Retina (tissue), 1 donor: ENCODE measurements around the gene ENAH.
A peak's percentile ranks its signal among the peaks of the same experiment; 100 is the strongest.
"Not testable (repeated sequence)": the region's sequence is repeated elsewhere in the genome, so short reads cannot be mapped to it uniquely, and the experiment has no call there.

ENCODE experiments used
- DNase-seq: peaks from one replicate; pipeline ENCODE4 v3.0.0-alpha.2; 2016

The ENAH gene

DNA sequence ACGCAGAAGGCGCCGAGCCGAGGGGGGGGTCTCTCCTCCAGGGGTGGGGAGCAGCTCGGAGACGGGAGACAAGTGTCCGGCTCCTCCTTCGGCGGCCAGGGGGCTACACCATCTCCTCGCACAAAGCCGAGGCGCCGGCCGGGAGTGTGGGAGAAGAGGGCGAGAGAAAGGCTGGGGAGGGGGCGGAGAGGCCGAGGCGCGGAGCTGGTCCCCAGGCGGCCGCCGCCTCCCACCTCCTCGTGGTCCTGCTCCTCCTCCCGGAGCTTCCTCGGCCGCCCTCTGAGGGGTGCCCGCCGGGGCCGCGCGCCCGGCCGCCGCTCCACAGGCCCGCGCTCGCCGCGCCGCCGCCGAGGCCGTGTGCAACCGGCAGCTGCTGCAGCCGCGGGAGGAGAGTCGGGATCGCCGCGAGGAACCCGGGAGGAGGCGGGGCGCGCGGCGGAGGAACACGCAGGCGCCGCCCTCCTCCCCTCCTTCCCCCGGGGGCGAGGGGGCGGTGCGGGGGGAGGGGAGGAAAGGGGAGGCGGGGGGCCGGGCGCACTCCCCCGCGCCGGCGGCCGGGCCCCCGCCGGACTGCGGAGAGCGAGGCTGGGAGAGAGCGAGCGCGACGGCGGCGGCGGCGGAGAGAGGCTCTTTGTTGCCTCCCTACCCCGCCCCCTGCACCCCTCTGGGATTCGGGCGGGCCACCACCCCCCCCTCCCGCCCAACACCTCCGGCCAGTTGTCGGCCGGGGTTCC, at the start of gene ENAH:
ENAH (minus strand) TSS at position 395 of the 734 bp plus-strand sequence. CDS start 433 bp downstream, outside the sequence.
- DNase-seq, result peak; percentile 87

DNA sequence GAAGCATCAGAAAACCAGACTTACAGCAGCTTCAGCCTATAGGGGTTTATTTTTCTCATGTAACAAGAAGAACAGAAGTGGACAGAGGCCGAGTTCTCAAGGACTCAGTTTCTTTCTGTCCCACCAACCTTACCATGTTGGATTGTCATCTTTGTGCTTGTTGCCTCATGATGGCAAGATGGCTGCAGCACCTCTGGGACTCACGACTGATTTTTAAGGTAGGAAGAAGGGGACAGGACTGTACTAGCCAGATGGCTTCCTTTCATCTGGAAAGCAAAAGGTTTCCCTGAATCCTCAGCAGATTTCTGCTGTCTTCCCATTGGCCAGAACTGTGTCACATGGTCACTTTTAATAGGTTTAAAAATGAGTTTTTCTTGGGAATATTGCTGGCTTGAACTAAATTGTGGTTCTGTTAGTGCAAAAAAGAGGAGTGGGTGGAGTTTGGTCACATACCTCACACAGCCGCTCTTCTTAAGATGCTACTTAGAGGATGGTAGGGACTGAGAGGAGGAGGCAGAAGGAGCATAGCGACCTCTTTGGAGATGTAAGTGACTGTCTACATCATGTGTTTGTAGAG, 48.1 kb upstream of the ENAH start:
- no peak for DNase-seq

DNA sequence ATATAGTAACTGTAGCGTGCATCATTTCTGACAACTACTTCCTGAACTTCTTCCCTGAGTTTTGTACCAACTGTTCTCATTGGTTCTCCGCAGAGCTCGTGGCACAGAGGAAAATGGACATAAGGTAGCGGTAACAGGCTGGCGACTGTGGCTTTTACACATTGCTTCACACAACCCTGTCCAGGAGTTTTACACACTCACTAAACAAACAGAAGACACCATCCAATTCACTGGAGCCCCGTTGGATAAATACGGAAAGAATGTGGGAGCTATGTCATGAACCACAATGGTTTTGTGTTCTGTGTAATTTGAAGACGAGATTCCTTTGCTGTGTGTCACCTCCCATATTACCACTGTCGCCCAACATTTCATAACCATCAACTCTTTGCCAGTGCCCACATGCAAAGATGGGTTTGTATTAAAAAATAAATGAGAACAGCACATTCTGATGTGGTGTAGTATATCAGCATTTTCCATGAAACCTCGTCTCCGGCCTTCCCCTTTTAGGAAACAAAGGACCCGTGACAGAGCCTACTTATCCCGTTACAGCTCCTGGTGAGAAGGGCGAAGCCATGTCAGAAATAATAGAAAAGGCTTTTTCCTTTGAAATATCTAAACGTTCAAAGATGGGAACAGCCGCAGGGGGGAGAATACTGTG, 47.4 kb upstream of the ENAH start:
- no peak for DNase-seq

- DNase-seq, result no peak
Observed at GRCh38 chr1:225699336-225699735, 46.4 kb upstream of the ENAH start.

DNA sequence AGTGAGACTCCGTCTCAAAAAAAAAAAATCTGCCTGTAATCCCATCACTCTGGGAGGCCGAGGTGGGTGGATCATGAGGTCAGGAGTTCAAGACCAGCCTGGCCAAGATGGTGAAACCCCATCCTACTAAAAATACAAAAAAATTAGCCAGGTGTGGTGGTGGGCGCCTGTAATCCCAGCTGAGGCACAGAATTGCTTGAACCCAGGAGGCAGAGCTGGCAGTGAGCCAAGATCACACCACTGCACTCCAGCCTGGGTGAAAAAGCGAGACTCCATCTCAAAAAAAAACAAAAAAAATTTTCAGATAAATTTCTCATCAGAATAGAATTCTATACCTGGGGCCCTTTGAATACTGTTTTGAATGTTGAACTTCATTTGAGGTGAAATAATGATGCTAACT, 45.3 kb upstream of the ENAH start:
- DNase-seq, result not testable (repeated sequence)

GRCh38 chr1:225697428-225697827, 44.5 kb upstream of the ENAH start:
- no peak for DNase-seq

DNA sequence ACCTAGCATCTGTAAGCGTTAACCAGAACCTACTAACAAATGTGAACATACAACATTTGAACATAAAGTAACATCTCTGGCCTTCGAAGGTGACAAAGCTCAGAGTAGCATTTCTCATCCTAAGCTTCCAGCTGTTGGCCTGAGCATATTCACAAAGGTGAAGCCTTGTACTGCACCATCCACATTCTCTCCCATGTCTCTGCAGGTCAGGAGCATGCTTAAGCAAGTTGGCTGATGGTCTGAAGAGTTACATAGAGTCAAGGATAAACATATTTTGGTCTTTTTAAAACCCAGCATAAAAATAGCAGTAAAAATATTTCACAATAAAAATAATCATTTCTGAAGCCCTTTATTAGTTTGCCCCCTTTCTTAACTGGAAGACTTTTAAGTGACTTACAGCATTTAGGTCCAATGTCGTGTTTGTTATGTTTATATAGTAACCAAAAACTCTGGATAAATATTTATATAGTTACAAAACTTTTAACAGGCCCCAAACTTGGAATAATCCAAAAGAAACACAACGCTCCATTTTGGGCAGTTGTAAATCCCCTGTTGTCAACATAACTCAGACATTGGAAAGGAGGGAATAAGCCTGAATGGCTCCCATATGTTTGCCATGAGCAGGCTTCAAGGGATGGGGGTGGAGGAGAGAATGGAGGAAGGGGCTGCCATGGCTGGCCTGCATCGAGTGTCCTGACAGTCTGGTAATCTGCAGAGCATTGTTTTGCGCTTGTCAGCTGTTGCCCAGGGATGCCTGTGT, 42.8 kb upstream of the ENAH start:
- no peak for DNase-seq

- DNase-seq, result no peak
Observed at GRCh38 chr1:225694151-225694603, 41.3 kb upstream of the ENAH start.

- DNase-seq, result not testable (repeated sequence)
Observed at GRCh38 chr1:225693697-225694096, 40.8 kb upstream of the ENAH start.

DNA sequence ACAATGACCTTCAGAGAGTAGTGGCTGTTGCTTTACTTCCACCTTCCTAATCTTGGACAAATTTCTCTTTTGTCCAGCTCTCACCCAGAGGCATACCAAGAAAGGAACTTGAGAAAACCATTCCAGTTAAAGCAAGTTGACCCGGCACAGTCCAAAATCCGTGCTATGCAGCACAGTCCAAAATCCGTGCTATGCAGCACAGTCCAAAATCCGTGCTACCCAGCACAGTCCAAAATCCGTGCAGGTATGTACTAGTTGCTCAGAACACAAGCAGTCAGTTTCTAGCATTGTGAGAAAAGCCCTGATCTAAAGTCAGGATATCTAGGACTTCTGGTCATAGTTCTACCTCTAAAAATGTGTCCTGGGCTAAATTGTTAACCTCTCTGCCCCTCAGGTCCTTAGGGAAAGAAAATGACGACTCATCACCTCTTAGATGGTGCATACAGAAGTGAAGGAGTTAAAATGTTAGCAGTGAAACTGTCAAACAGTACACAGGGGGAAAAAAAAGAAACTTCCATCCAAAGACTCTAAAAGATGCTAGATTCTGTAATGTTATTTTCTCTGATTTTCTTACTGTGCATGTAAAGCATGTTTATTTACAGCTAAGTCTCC, 40.3 kb upstream of the ENAH start:
- no peak for DNase-seq

- no peak for DNase-seq
Observed at GRCh38 chr1:225692517-225692879, 39.6 kb upstream of the ENAH start.

DNA sequence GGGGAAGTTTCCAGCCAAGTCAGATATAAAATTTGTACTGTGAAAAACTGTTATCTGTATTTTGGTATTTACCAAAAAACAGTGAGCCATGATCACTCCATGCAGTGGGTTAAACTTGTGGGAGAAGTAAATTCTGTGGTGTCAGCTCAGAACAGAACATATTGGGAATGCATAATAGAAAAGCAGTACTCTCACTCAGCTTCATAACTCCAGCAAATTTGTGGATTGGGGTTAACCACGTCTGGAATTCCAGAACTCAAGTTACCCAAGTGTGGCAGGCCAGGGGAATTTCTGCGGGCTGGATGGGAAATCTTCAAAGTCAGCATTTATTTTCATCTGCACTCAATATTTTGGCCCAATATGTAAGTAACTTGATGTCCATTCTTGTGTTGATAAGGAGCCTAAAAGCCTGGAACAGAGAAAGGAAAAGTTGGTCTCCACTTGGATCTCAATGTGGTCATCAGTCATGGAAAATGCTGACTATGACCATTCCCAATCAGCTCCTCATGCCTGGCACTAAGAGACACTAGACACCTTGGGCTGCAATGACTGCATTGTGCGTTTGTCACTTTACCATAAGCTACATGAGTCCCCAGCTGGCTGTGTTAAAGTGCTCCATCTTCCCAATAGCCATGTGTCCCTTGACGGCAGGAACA, 39.1 kb upstream of the ENAH start:
- DNase-seq, result no peak

DNA sequence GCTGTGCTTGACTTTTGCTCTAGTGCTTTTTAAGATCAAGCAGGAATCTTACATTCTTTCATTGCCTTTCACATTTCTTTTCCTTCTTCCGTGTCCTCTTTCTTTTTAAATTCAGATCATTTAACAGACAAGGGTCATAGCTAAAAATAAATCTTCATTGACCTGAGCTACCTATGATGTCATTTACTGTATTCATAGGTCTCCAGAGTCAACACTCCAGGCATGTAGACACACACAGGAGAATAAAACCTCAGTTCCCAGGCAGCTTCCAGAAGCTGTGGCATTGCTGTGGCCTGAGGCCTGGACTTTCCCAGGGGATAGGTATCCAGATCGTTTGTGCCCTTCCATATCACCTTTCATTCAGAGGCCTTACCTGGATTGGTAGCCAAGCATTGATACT, 38.5 kb upstream of the ENAH start:
- no peak for DNase-seq

DNA sequence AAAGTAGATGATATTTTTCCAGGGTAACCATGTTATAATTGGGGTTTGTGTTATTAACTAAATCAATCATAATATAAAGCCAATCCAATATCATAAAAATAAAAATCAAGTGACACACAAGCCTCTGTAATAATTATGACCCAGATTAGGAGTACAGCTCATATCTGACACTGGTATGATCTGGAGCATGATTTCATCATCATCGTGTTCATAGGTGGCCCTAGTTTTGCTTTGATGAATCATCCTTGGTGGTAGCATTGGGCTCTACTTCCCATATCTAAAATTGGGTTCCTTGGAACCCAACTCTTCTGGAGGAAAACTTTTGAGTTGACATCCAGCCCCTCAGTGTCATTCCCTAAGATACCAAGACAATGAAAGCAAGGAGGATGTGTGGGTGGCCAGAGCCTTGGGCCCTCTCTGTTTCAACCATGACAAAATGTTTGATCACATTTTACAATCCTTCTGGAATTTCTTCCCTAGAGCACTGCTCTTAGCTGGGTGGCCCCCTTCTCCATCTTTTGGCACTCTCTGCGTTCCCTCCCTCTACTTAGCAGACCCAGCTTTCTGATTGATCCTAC, 37.0 kb upstream of the ENAH start:
- DNase-seq, result no peak

- DNase-seq, result no peak
Observed at GRCh38 chr1:225688345-225688744, 35.4 kb upstream of the ENAH start.

DNA sequence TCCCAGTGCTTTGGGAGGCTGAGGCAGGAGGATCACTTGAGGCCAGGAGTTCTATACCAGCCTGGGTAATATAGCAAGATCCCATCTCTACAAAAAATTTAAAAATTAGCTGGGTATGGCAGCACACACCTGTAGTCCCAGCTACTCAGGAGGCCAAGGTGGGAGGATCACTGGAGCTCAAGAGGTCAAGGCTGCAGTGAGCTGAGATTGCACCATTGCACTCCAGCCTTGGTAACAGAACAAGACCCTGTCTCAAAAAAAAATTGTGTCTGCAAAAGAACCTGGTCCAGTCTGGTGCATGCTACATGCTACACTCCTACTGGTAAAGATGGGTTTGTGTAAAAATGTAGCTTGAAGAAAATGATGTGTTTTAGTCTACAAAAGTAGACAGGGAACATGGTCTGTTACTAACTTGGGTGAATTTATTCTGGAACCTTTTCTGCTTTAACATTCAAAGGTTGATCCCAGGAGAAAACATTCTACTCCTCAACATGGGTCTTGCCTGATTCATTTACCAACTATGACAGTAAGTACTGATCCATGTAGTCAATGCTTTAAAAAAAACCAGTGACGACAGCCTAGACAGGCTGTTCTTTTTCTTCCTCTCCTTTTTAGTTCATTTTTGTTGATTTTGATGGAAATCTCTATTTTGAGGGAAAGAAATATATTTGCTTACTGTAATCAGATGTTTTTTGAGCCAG, 32.7 kb upstream of the ENAH start:
- DNase-seq, result no peak

- no peak for DNase-seq
Observed at GRCh38 chr1:225684741-225685140, 31.8 kb upstream of the ENAH start.

DNA sequence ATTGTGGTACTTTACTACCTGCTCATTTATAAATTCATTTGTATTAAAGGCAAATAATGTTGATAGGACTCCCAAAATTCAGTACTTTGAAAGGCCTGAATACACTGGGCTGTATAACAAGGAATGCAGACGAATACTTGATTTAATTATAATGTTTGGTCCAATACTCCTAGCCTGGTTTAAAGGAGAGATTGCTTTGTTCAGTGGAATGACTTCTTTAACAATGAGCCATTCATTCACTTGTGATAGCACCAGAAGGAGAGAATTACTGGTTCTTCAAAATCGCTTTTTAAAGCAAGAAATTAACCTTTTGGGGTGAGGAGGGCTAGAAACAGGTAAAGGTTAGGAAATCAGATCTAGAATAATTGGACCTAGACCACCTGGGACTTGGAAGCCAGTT, 28.3 kb upstream of the ENAH start:
- DNase-seq, result no peak

- no peak for DNase-seq
Observed at GRCh38 chr1:225678545-225678944, 25.6 kb upstream of the ENAH start.

GRCh38 chr1:225677350-225678124, 24.6 kb upstream of the ENAH start:
- peak; percentile 74 for DNase-seq

DNA sequence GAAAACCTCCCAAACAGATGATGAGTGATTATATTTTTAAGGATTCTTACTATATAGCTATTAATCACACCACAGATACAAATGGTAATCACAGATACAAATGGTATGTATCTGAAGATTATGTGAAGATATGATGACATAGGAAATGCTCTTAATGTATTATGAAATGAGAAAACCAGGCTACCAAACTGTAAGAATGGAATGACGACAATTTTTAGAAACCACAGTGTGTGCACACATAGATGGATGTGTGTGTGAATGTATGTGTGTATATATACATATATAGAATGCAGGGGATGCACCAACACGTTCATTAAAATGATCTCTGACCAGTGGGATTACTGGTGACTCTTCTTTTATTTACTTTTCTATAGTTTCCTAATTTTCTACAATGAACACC, 21.5 kb upstream of the ENAH start:
- no peak for DNase-seq
